Pancreas (tissue), 10 donors: Measurements from ENCODE around the gene TRPM7. TPM values are rescaled to one million over a fixed set of nuclear protein-coding genes. Genes with fewer than 3 reads are reported as not detected.

ENCODE experiments used
- ATAC-seq, 4 donors: fragments of 200-7000 bp; cut with Tn5 transposase; one replicate each; pipeline versions ENCODE4 v1.8.0 to v1.9.1; 2020; ENCODE audit warnings: mild to moderate bottlenecking in 4 of 4, moderate library complexity in 4 of 4
- DNase-seq, 6 donors: peaks; one replicate each; pipeline ENCODE4 v3.0.0-alpha.2; 2020
- FAIRE-seq: peaks from 2 replicates; lab custom pipeline; 2012; peaks lifted over from hg19 to GRCh38; lab: Jason Lieb, UNC
- H3K27ac ChIP-seq, 4 donors: fragments of 200-600 bp; sonication (generic); 1 replicate in 3 of 4; 2 replicates in 1 of 4; pipeline versions ENCODE4 v1.5.0 to v1.8.0; 2020
- H3K27me3 ChIP-seq, 4 donors: fragments of 200-600 bp; one replicate each; pipeline ENCODE4 v1.8.0; 2021
- H3K36me3 ChIP-seq, 3 donors: fragments of 200-600 bp; sonication (generic) in 1 of 3; one replicate each; pipeline versions ENCODE4 v1.5.0 to v1.8.0; 2020 to 2021
- H3K4me1 ChIP-seq, 3 donors: fragments of 200-600 bp; one replicate each; pipeline ENCODE4 v1.8.0; 2021
- H3K4me3 ChIP-seq, 4 donors: fragments of 200-600 bp; sonication (generic) in 2 of 4; one replicate each; pipeline versions ENCODE4 v1.5.0 to v1.8.0; 2020 to 2021
- H3K9me3 ChIP-seq, 4 donors: fragments of 200-600 bp; one replicate each; pipeline ENCODE4 v1.8.0; 2021
- WGBS, 2 donors: extraction: QIAGEN DNeasy Blood & Tissue Kit; methylation state at CpG; one replicate each; pipeline ENCODE4 v1.1.7; 2013; 5-methylcytosine and 5-hydroxymethylcytosine counted together
- intact Hi-C, 3 donors: fragments of 100-400 bp; cut with DNase I; formaldehyde crosslinking; loops; one replicate each; pipeline versions ENCODE4 v1.11.1 to v1.14.2; 2022
- polyA plus RNA-seq, 2 donors: library from polyadenylated mRNA; stranded (reverse); fragments of 200-250 nt; gene quantifications; one replicate each; pipeline ENCODE4 v1.2.3, GENCODE V29; 2013
- total RNA-seq, 6 donors: library from RNA; stranded (reverse); fragmentation: NEBNext Ultra II Directional in 4 of 6; extraction: Animal tissue kit (Norgen Biotek cat#: 25700) in 4 of 6; gene quantifications; one replicate each; pipeline versions ENCODE4 v1.2.1 to v1.2.4, GENCODE V29; 2021 to 2023
- TF ChIP-seq, protein P1 (sequence below), 4 donors: fragments of 200-600 bp; sonication (generic) in 3 of 4; IDR thresholded peaks; one replicate each; pipeline versions ENCODE4 v1.5.0 to v1.8.0; 2021; ENCODE audit warnings: antibody characterized with exemption in 4 of 4
- donor health status: healthy with polysubstance abuse.
- donor health status: DM: no; HTN: no; CAD: no; lungs with moderate emphysema.
- donor health status: DM: no; HTN: no; CAD: no.
- donor health status: control.
- donor health status: control.
- donor health status: Bipolar disorder and iron deficiency.
- donor health status: DM: yes; HTN: yes; CAD: no.
- donor health status: DM: no; HTN: no; CAD: no.
- donor health status: DM: no; HTN: no; CAD: no.
- donor health status: DM: yes; HTN: yes; CAD: no.

The TRPM7 gene
- total and polyA plus RNA-seq, 8 donors: 4.6 to 20.7 (median 13.9) TPM

DNA sequence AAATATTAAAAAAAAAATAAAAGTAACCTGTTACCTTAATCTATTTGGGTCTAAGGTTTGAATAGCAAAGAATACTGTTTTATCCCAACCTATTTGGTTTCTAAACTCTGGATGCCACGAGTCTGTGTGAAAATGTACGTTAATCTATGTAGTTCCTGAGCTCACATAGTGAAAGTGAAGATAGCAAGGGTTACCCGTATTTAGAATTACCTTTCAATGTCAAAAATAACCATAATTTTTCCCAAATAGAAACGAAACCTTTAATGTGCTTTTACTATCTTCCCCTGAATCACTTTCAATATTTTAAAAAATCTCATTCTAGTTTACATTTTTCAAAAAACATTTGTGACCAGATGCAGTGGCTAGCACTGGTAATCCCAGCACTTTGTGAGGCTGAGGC, 134.4 kb downstream of the TRPM7 start:
- no peaks in the 10 kb centered on the region for H3K27me3 ChIP-seq
- H3K4me3 ChIP-seq: no peak overlapping the region
- WGBS, 2 donors: 83 to 88% methylated on average over 4 of the region's 4 CpGs
- ATAC-seq (no peak), DNase-seq (no peak), FAIRE-seq (no peak)
- intact Hi-C loops: no loop called here
- no peaks in the 10 kb centered on the region for H3K4me1 ChIP-seq
- H3K36me3 ChIP-seq: no peaks in the 10 kb centered on the region
- no peak overlapping the region for H3K27ac ChIP-seq
- H3K9me3 ChIP-seq: no peaks in the 10 kb centered on the region
- TF ChIP-seq, protein P1, sequence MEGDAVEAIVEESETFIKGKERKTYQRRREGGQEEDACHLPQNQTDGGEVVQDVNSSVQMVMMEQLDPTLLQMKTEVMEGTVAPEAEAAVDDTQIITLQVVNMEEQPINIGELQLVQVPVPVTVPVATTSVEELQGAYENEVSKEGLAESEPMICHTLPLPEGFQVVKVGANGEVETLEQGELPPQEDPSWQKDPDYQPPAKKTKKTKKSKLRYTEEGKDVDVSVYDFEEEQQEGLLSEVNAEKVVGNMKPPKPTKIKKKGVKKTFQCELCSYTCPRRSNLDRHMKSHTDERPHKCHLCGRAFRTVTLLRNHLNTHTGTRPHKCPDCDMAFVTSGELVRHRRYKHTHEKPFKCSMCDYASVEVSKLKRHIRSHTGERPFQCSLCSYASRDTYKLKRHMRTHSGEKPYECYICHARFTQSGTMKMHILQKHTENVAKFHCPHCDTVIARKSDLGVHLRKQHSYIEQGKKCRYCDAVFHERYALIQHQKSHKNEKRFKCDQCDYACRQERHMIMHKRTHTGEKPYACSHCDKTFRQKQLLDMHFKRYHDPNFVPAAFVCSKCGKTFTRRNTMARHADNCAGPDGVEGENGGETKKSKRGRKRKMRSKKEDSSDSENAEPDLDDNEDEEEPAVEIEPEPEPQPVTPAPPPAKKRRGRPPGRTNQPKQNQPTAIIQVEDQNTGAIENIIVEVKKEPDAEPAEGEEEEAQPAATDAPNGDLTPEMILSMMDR (IDR thresholded peaks at IDR 0.05): no peak

DNA sequence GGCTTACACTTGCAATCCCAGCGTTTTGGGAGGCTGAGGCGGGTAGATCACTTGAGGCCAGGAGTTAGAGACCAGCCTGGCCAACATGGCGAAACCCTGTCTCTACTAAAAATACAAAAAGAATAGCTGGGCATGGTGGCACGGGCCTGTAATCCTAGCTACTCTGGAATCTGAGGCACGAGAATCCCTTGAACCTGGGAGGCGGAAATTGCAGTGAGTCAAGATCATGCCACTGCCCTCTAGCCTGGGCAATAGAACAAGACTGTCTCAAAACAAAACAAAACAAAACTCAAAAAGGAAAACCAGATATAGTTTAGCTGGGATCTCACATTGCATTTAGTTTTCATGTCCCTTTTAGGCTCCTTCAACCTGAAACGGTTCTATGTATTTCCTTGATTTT, 137.3 kb downstream of the TRPM7 start:
- H3K27me3 ChIP-seq: no peaks in the 10 kb centered on the region
- WGBS, 2 donors: 79 to 81% methylated on average over 7 of the region's 7 CpGs
- FAIRE-seq (no peak), DNase-seq (no peak), ATAC-seq (no peak)
- TF ChIP-seq, protein P1 (IDR thresholded peaks at IDR 0.05): no peak
- no peaks in the 10 kb centered on the region for H3K9me3 ChIP-seq
- H3K36me3 ChIP-seq: no peaks in the 10 kb centered on the region
- no peak overlapping the region for H3K4me3 ChIP-seq
- H3K27ac ChIP-seq: no peak overlapping the region
- intact Hi-C loops: no loop called here
- H3K4me1 ChIP-seq: no peaks in the 10 kb centered on the region

DNA sequence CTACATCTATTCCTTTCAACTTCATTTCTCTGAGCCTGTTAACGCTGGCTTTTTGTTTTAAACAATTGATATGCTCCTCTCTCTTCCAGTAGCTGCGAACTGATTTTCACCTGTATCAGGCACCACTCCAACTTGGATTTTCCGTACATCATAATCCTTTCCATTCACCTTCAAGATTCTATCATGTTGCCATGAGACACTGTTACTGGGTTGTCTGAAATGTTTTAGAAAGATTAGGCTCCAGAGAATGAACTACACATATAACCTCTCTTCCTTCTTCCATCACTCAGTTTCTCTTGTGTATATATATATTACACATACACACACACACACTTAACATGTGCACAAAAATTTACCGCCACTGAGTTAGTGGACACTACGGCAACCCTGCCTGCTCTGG, 140.0 kb downstream of the TRPM7 start, which contains the start of gene USP50:
USP50 (minus strand) TSS at position 101 of the 400 bp plus-strand sequence. CDS start 141 bp downstream, outside the sequence.
- 78 to 88% methylated on average over 5 of the region's 5 CpGs for WGBS, 2 donors
- FAIRE-seq: no peak
- Histone ChIP-seq H3K4me3 (no peak within 1 kb of the TSS), H3K27me3 (no peaks in the 10 kb centered on the region), H3K9me3 (no peaks in the 10 kb centered on the region), H3K4me1 (no peaks in the 10 kb centered on the region), H3K36me3 (no peaks in the 10 kb centered on the region), H3K27ac (no peak within 1 kb of the TSS)
- no peak for DNase-seq
- no peak for ATAC-seq
- intact Hi-C loops: no loop called here
- TF ChIP-seq, protein P1 (IDR thresholded peaks at IDR 0.05): no peak

DNA sequence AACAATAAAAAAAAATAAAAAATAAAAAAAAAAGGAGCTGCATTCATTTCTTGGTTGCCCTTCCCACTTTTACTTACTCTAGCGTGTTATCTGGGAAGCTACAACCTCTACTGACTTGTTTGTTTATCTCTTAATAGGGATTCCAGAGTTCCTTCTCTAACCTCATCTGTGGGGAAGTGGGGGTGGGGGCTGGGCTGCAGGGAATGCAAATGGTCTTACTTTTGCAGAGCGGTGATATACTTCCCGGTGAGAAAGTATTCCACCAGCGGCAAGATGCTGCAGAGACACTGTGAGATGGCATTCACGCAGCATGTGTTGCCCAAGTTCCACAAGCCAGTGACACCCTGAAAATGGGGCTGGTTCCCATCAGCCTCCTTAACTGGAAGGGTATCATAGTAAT, 142.2 kb downstream of the TRPM7 start:
- Histone ChIP-seq H3K4me1 (no peaks in the 10 kb centered on the region), H3K4me3 (no peak overlapping the region), H3K9me3 (no peaks in the 10 kb centered on the region), H3K27ac (no peak overlapping the region), H3K27me3 (no peaks in the 10 kb centered on the region), H3K36me3 (no peaks in the 10 kb centered on the region)
- WGBS, 2 donors: 43 to 47% methylated on average over 5 of the region's 5 CpGs
- FAIRE-seq (no peak), DNase-seq (no peak), ATAC-seq (no peak)
- intact Hi-C loops: no loop called here
- TF ChIP-seq, protein P1 (IDR thresholded peaks at IDR 0.05): no peak

DNA sequence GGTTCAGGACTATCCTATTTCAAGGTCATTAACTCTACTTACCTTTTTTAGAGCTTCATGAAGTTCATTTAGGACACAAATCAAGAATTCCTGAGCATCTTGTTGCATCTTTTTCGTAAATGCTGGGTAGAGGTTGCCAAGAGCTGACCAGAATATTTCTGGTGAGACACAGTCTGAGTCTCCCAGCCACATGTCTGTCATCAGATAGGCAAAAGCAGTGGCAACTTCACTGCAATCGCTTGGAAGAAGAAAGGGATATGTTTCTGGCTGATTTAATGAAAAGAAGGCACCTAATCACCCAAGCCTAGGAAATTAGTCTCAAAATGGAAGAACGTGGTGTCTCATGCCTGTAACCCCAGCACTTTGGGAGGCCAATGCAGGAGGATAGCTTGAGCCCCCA, 143.0 kb downstream of the TRPM7 start:
- Histone ChIP-seq H3K27me3 (no peaks in the 10 kb centered on the region), H3K4me3 (no peak overlapping the region), H3K27ac (no peak overlapping the region), H3K9me3 (no peaks in the 10 kb centered on the region), H3K4me1 (no peaks in the 10 kb centered on the region), H3K36me3 (no peaks in the 10 kb centered on the region)
- intact Hi-C loops: no loop called here
- ATAC-seq (no peak), DNase-seq (no peak), FAIRE-seq (no peak)
- 80 to 85% methylated on average over 3 of the region's 3 CpGs for WGBS, 2 donors
- TF ChIP-seq, protein P1 (IDR thresholded peaks at IDR 0.05): no peak
